A549 (cell line): ENCODE results near the gene SLC25A13.

Experiments
- BHLHE40 ChIP-seq: IDR thresholded peaks from 2 replicates; pipeline ENCODE4 v1.6.1; 2012; ENCODE audit warnings: low read depth, low read length, inconsistent platforms
- CEBPB ChIP-seq, 2 experiments: fragments of >200 bp in 1 of 2; sonication (Bioruptor Twin) in 1 of 2; formaldehyde crosslinking in 1 of 2; IDR thresholded peaks; 2 replicates each; pipeline ENCODE4 v1.6.1; 2012 to 2016
- NFE2L2 ChIP-seq: fragments of 150-350 bp; conservative IDR thresholded peaks from 2 replicates; pipeline ENCODE4 v1.6.1; 2014; ENCODE audit warnings: low read length
- NPAS2 ChIP-seq: fragments of 250-450 bp; sonication (Bioruptor Pico); IDR thresholded peaks from 2 replicates; pipeline ENCODE4 v1.8.0; 2022; ENCODE audit warnings: mild to moderate bottlenecking, moderate library complexity, borderline replicate concordance
- POLR2A ChIP-seq: IDR thresholded peaks from 2 replicates; pipeline ENCODE4 v1.6.1; 2012; ENCODE audit warnings: mild to moderate bottlenecking, low read length
- ZSCAN20 ChIP-seq: fragments of 250-450 bp; sonication (Bioruptor Pico); IDR thresholded peaks from 2 replicates; pipeline ENCODE4 v1.8.0; 2022; ENCODE audit warnings: mild to moderate bottlenecking, moderate library complexity
- TF ChIP-seq, protein P1 (sequence below): fragments of >200 bp; sonication (Bioruptor Twin); formaldehyde crosslinking; IDR thresholded peaks from 3 replicates; pipeline ENCODE4 v1.5.1; 2016

DNA sequence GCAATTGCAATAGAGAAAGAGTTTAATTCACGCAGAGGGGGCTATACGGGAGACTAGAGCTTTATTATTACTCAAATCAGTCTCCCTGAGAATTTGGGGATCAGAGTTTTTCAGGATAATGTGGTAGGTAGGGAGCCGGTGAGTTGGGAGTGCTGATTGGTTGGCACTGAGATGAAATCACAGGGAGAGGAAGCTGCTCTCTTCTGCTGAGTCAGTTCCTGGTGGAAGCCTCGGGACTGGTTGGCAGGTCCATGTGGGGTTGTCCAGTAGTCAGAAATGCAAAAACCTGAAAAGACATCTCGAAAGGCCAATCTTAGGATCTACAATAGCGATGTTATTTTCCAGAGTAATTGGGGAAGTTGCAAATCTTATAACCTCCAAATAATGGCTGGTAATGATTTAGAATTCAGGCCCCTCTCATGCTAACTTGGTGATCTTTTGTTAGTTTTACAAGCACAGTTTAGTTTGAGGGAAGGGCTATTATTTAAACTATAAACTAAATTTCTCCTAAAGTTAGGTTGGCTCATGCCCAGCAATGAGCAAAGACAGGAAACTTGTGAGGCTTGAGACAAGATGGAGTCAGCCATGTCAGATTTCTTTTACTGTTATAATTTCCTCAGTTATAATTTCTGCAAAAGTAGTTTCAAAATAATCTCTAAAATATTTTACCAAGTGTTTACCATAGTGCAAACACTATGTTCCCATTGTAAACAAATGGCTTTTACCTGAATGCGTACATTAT is 39.4 kb upstream of the SLC25A13 start:
- TF ChIP-seq, protein P1, sequence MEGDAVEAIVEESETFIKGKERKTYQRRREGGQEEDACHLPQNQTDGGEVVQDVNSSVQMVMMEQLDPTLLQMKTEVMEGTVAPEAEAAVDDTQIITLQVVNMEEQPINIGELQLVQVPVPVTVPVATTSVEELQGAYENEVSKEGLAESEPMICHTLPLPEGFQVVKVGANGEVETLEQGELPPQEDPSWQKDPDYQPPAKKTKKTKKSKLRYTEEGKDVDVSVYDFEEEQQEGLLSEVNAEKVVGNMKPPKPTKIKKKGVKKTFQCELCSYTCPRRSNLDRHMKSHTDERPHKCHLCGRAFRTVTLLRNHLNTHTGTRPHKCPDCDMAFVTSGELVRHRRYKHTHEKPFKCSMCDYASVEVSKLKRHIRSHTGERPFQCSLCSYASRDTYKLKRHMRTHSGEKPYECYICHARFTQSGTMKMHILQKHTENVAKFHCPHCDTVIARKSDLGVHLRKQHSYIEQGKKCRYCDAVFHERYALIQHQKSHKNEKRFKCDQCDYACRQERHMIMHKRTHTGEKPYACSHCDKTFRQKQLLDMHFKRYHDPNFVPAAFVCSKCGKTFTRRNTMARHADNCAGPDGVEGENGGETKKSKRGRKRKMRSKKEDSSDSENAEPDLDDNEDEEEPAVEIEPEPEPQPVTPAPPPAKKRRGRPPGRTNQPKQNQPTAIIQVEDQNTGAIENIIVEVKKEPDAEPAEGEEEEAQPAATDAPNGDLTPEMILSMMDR, result no peak
- TF ChIP-seq NPAS2 (no peak), POLR2A (no peak), BHLHE40 (no peak), NFE2L2 (no peak), CEBPB (IDR thresholded peaks at IDR 0.05) (no peak), ZSCAN20 (no peak)
